IMR-90 (cell line): ENCODE data around the gene EPB41L3. TPM values are rescaled to one million over a fixed set of nuclear protein-coding genes. Genes with fewer than 3 reads are reported as not detected.
A peak's percentile ranks its signal among the peaks of the same experiment; 100 is the strongest.

Experiments
- ATAC-seq: fragments of 200-7000 bp; cut with Tn5 transposase; 2 replicates; pipeline ENCODE4 v1.9.1; 2020; ENCODE audit warnings: low read depth, mild to moderate bottlenecking, moderate library complexity
- BruUV-seq: library from RNA; stranded (reverse); fragments of 400-500 nt; replicated peaks from 2 replicates; lab custom pipeline; 2021; lab: Mats Ljungman, UMichigan
- CTCF ChIA-PET: fragments of 300-600 bp; formaldehyde crosslinking; extraction: SDS; loops from one replicate; lab custom pipeline; 2021; ENCODE audit warnings: antibody characterized with exemption; lab: Yijun Ruan, JAX
- POLR2A ChIA-PET: fragments of 300-600 bp; sonication (Branson Sonifier 250); formaldehyde crosslinking; loops from one replicate; lab custom pipeline; 2022; ENCODE audit warnings: antibody characterized with exemption; ENCODE audit not compliant: unreplicated experiment; lab: Charles Lee
- DNase-seq: peaks from one replicate; pipeline ENCODE4 v3.0.0; 2013
- H2AFZ ChIP-seq: replicated peaks from 2 replicates; pipeline ENCODE3; 2013; ENCODE audit warnings: low read length, mild to moderate bottlenecking; ENCODE audit not compliant: poor library complexity
- H2AK5ac ChIP-seq: 2 replicates; pipeline ENCODE4 v1.6.1; 2013; ENCODE audit warnings: low read depth, low read length, inconsistent platforms
- H2AK9ac ChIP-seq: replicated peaks from 2 replicates; pipeline ENCODE3; 2013; ENCODE audit warnings: mild to moderate bottlenecking, low read depth, low read length, moderate library complexity; ENCODE audit not compliant: poor library complexity
- H2BK120ac ChIP-seq: 2 replicates; pipeline ENCODE4 v1.6.1; 2013; ENCODE audit warnings: low read depth, low read length, inconsistent platforms
- H2BK15ac ChIP-seq: 3 replicates; pipeline ENCODE4 v1.6.1; 2013; ENCODE audit warnings: low read depth, low read length, inconsistent platforms
- H2BK20ac ChIP-seq: 2 replicates; pipeline ENCODE4 v1.6.1; 2013; ENCODE audit warnings: low read depth, mild to moderate bottlenecking, inconsistent platforms, low read length, moderate library complexity
- H2BK5ac ChIP-seq: 2 replicates; pipeline ENCODE4 v1.6.1; 2013; ENCODE audit warnings: mild to moderate bottlenecking, low read depth, low read length, inconsistent platforms; ENCODE audit not compliant: poor library complexity, severe bottlenecking
- H3K14ac ChIP-seq: replicated peaks from 2 replicates; pipeline ENCODE4 v1.6.1; 2013; ENCODE audit warnings: low read depth, low read length, inconsistent platforms
- H3K18ac ChIP-seq: 2 replicates; pipeline ENCODE4 v1.6.1; 2013; ENCODE audit warnings: low read depth, low read length, control low read depth
- H3K23ac ChIP-seq: 2 replicates; pipeline ENCODE4 v1.6.1; 2013; ENCODE audit warnings: low read depth, low read length, inconsistent platforms
- H3K27ac ChIP-seq: 2 replicates; pipeline ENCODE4 v1.5.1; 2013; ENCODE audit warnings: mild to moderate bottlenecking, control low read depth, low read length; ENCODE audit not compliant: insufficient read depth
- H3K27me3 ChIP-seq: 2 replicates; pipeline ENCODE4 v1.6.1; 2013; ENCODE audit warnings: low read length; ENCODE audit not compliant: control insufficient read depth, insufficient read depth
- H3K36me3 ChIP-seq: 2 replicates; pipeline ENCODE4 v1.6.1; 2013; ENCODE audit warnings: low read length, mixed read lengths; ENCODE audit not compliant: control insufficient read depth, insufficient read depth
- H3K4ac ChIP-seq: 2 replicates; pipeline ENCODE4 v1.6.1; 2013; ENCODE audit warnings: low read depth, low read length, inconsistent platforms
- H3K4me1 ChIP-seq: 2 replicates; pipeline ENCODE4 v1.6.1; 2013; ENCODE audit warnings: low read length, mixed read lengths; ENCODE audit not compliant: control insufficient read depth, insufficient read depth
- H3K4me2 ChIP-seq: 2 replicates; pipeline ENCODE4 v1.6.1; 2013; ENCODE audit warnings: low read depth, mild to moderate bottlenecking, control low read depth, low read length, moderate library complexity
- H3K4me3 ChIP-seq: 2 replicates; pipeline ENCODE4 v1.5.1; 2013; ENCODE audit warnings: low read depth, mild to moderate bottlenecking, control low read depth, low read length, moderate library complexity; ENCODE audit not compliant: insufficient read depth
- H3K56ac ChIP-seq: 2 replicates; pipeline ENCODE4 v1.6.1; 2013; ENCODE audit warnings: low read length, inconsistent platforms; ENCODE audit not compliant: insufficient read depth; ENCODE audit errors: extremely low read depth
- H3K79me1 ChIP-seq, 2 experiments: 2 replicates each; pipeline ENCODE4 v1.6.1; 2013; ENCODE audit warnings: low read length in 2 of 2, inconsistent platforms in 1 of 2, low read depth in 1 of 2
- H3K9ac ChIP-seq: 2 replicates; pipeline ENCODE4 v1.6.1; 2013; ENCODE audit warnings: low read depth, low read length, control low read depth
- H3K9me1 ChIP-seq: 2 replicates; pipeline ENCODE4 v1.6.1; 2013; ENCODE audit warnings: low read length, inconsistent platforms; ENCODE audit not compliant: insufficient read depth
- H3K9me3 ChIP-seq: 2 replicates; pipeline ENCODE4 v1.6.1; 2013; ENCODE audit warnings: low read length; ENCODE audit not compliant: control insufficient read depth, insufficient read depth
- H4K20me1 ChIP-seq: 2 replicates; pipeline ENCODE4 v1.6.1; 2013; ENCODE audit warnings: low read length, inconsistent platforms; ENCODE audit not compliant: insufficient read depth
- H4K5ac ChIP-seq: 2 replicates; pipeline ENCODE4 v1.6.1; 2013; ENCODE audit warnings: mild to moderate bottlenecking, low read depth, low read length, control low read depth
- H4K8ac ChIP-seq, 2 experiments: 2 replicates each; pipeline ENCODE4 v1.6.1; 2013; ENCODE audit warnings: low read depth in 2 of 2, low read length in 2 of 2, control low read depth in 1 of 2, inconsistent platforms in 1 of 2
- H4K91ac ChIP-seq: 2 replicates; pipeline ENCODE4 v1.6.1; 2013; ENCODE audit warnings: low read depth, low read length, inconsistent platforms; ENCODE audit not compliant: insufficient read depth
- MAFK ChIP-seq: IDR thresholded peaks from 2 replicates; pipeline ENCODE4 v1.6.1; 2012; ENCODE audit warnings: low read depth, low read length, improper control_type of control experiment
- RCOR1 ChIP-seq: IDR thresholded peaks from 2 replicates; pipeline ENCODE4 v1.6.1; 2012; ENCODE audit warnings: mild to moderate bottlenecking, low read length, improper control_type of control experiment; ENCODE audit not compliant: insufficient replicate concordance
- SMC3 ChIP-seq: fragments of 150-350 bp; IDR thresholded peaks from 2 replicates; pipeline ENCODE4 v1.6.1; 2016; ENCODE audit warnings: low read depth, mild to moderate bottlenecking, antibody characterized with exemption, low read length, moderate library complexity
- WGBS, 2 experiments: methylation state at CpG; one replicate each; pipeline versions ENCODE4 v1.1.5 to v1.1.7; 2013; ENCODE audit warnings: missing lambda C conversion rate in 2 of 2; ENCODE audit not compliant: insufficient read length in 1 of 2; ENCODE audit errors: extremely low coverage in 2 of 2; 5-methylcytosine and 5-hydroxymethylcytosine counted together
- dilution Hi-C: fragments of 300-500 bp; cut with HindIII; formaldehyde crosslinking; loops from one replicate; pipeline ENCODE4 v1.14.3; 2018; ENCODE audit warnings: low sequenced_read_pairs; ENCODE audit not compliant: unreplicated experiment
- in situ Hi-C: fragments of 300-500 bp; cut with MboI; formaldehyde crosslinking; loops from 3 replicates; pipeline ENCODE4 v1.14.3; 2019; ENCODE audit warnings: low sequenced_read_pairs, inconsistent platforms, mixed read lengths
- intact Hi-C: fragments of 100-400 bp; cut with micrococcal nuclease; formaldehyde crosslinking; loops from 2 replicates; pipeline ENCODE4 v1.10.0; 2022
- polyA plus RNA-seq, 3 experiments: library from polyadenylated mRNA; depleted of rRNA; stranded (reverse); fragments of >200 nt; gene quantifications; 2 replicates each; pipeline ENCODE4 v1.2.3, GENCODE V29; 2012; ENCODE audit warnings: low replicate concordance in 1 of 3
- total RNA-seq: library from RNA; depleted of rRNA; stranded (reverse); fragments of >200 nt; gene quantifications from 2 replicates; pipeline ENCODE4 v1.2.3, GENCODE V29; 2012
- TF ChIP-seq, protein P1 (sequence below): fragments of 150-350 bp; IDR thresholded peaks from 2 replicates; pipeline ENCODE4 v1.6.1; 2017; ENCODE audit warnings: mild to moderate bottlenecking, antibody characterized with exemption, low read length, low read depth

The EPB41L3 gene
- total and polyA plus RNA-seq, 2 of the 4 experiments (the other 2 are of a cell fraction), result 36.6 to 70.3 TPM

DNA sequence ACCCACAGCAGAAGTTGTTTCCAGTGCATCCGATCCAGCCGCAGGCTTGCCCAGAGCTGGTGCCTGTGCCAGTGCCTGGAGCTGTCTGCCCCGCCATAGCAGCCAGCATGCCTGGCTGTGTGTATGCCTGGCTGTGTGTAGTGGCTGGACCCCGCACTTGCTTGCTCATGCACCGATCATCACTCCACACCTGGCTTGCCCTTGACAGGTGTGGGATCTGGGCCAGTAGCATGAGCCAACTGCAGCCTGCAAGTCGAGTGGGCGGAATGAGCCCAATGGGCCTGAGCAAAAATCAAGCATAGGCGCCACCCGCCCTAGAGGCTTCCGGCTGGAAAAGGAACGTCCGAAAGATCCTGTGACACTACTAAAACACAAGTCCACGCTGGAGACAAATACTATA lies 74.5 kb downstream of the EPB41L3 start:
- DNase-seq, result no peak
- H2BK5ac ChIP-seq, result no peak overlapping the region
- H3K9me3 ChIP-seq, result no peaks in the 10 kb centered on the region
- H3K4me2 ChIP-seq, result no peak overlapping the region
- peak overlapping the region; percentile 15; the same call in 1 of the 2 replicates for H3K56ac ChIP-seq
- no peak overlapping the region for H4K8ac ChIP-seq
- H3K18ac ChIP-seq, result no peak overlapping the region
- H3K79me1 ChIP-seq, result no peaks in the 10 kb centered on the region; a peak in 1 of 4 replicates
- intact Hi-C loops (no loop called here), in situ Hi-C loops (no loop called here), dilution Hi-C loops (no loop called here)
- H3K9ac ChIP-seq, result no peak overlapping the region
- no peaks in the 10 kb centered on the region for H3K36me3 ChIP-seq
- H4K20me1 ChIP-seq, result no peaks in the 10 kb centered on the region
- no peak for ATAC-seq
- no peak overlapping the region for H3K4me3 ChIP-seq
- WGBS, 2 experiments, result 100% methylated on average over 2 of the region's 13 CpGs; no CpG with 5 or more reads in 1 of the 2 experiments
- H2AFZ ChIP-seq, result no peak overlapping the region
- no peak overlapping the region for H4K5ac ChIP-seq
- no peak overlapping the region for H3K23ac ChIP-seq
- H4K91ac ChIP-seq, result no peak overlapping the region
- H3K4ac ChIP-seq, result no peak overlapping the region
- no peak overlapping the region for H2AK5ac ChIP-seq
- H2BK15ac ChIP-seq, result no peak overlapping the region
- H3K27ac ChIP-seq, result no peak overlapping the region
- CTCF ChIA-PET, result no interaction called here
- H3K14ac ChIP-seq, result no peak overlapping the region
- H2AK9ac ChIP-seq, result no peak overlapping the region
- POLR2A ChIA-PET, result no interaction called here
- H2BK20ac ChIP-seq, result no peak overlapping the region
- no TSS peak for BruUV-seq
- no peaks in the 10 kb centered on the region for H3K4me1 ChIP-seq
- no peak overlapping the region for H2BK120ac ChIP-seq
- TF ChIP-seq RCOR1 (no peak), SMC3 (no peak), MAFK (no peak)
- TF ChIP-seq, protein P1, sequence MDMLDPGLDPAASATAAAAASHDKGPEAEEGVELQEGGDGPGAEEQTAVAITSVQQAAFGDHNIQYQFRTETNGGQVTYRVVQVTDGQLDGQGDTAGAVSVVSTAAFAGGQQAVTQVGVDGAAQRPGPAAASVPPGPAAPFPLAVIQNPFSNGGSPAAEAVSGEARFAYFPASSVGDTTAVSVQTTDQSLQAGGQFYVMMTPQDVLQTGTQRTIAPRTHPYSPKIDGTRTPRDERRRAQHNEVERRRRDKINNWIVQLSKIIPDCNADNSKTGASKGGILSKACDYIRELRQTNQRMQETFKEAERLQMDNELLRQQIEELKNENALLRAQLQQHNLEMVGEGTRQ, result no peak
- H3K27me3 ChIP-seq, result no peaks in the 10 kb centered on the region
- no peaks in the 10 kb centered on the region for H3K9me1 ChIP-seq
